Brain microvascular endothelial cell (primary cell): ENCODE results near the gene ZMYM2.

Experiments used
- DNase-seq: peaks from one replicate; pipeline ENCODE4 v3.0.0-alpha.2; 2020
- H3K27ac ChIP-seq: fragments of 250-450 bp; sonication (Bioruptor Pico); 2 replicates; pipeline ENCODE4 v1.5.1; 2020; ENCODE audit warnings: mild to moderate bottlenecking, moderate library complexity
- H3K27me3 ChIP-seq: fragments of 250-450 bp; sonication (Bioruptor Pico); replicated peaks from 2 replicates; pipeline ENCODE4 v1.5.1; 2020; ENCODE audit warnings: mild to moderate bottlenecking
- H3K36me3 ChIP-seq: fragments of 250-450 bp; sonication (Bioruptor Pico); replicated peaks from 2 replicates; pipeline ENCODE4 v1.5.1; 2020; ENCODE audit warnings: mild to moderate bottlenecking
- H3K4me3 ChIP-seq: 2 replicates; pipeline ENCODE4 v1.5.1; 2011; ENCODE audit warnings: low read depth, mild to moderate bottlenecking, control low read depth, low read length, moderate library complexity
- CTCF ChIP-seq: IDR thresholded peaks from 2 replicates; pipeline ENCODE4 v1.5.1; 2011; ENCODE audit warnings: low read depth, mild to moderate bottlenecking, moderate library complexity, low read length, control low read depth, inconsistent platforms; ENCODE audit errors: missing control alignments
- in situ Hi-C: cut with HindIII; loops from 2 replicates; pipeline ENCODE4 v1.10.0; 2017; ENCODE audit warnings: low sequenced_read_pairs, low pct_ligation_motif_present

ZMYM2 gene

DNA sequence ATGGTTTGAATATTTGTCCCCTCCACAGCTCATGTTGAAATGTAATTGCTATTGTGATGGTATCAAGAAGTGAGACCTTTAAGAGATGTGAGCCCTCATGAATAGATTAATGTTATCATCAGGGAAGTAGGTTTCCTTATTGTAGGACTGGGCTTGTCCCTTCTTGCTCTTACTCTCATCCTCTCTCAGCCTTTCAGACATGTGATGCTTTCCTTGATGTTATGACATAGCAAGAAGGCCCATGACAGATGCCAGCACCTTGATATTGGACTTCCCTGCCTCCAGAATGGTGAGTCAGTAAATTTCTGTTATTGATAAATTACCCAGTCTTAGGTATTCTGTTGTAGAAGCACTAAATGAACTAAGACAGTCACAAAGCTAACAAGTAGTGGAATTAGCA lies 5.7 kb upstream of the ZMYM2 start:
- in situ Hi-C loops, result no loop called here

GRCh38 chr13:19955873-19956559 lies 2.5 kb upstream of the ZMYM2 start:
- Histone ChIP-seq H3K36me3 (peaks cover 7% of the 10 kb centered on the region), H3K4me3 (no peak overlapping the region), H3K27me3 (no peaks in the 10 kb centered on the region), H3K27ac (no peak overlapping the region)
- no peak for DNase-seq
- TF ChIP-seq CTCF, result no peak
- in situ Hi-C loops, result no loop called here

More for the DNA sequence above, 5.7 kb upstream of the ZMYM2 start:
- no peak for DNase-seq
- TF ChIP-seq CTCF, result no peak
- Histone ChIP-seq H3K27me3 (no peaks in the 10 kb centered on the region), H3K4me3 (no peak overlapping the region), H3K27ac (no peak overlapping the region), H3K36me3 (no peaks in the 10 kb centered on the region)

DNA sequence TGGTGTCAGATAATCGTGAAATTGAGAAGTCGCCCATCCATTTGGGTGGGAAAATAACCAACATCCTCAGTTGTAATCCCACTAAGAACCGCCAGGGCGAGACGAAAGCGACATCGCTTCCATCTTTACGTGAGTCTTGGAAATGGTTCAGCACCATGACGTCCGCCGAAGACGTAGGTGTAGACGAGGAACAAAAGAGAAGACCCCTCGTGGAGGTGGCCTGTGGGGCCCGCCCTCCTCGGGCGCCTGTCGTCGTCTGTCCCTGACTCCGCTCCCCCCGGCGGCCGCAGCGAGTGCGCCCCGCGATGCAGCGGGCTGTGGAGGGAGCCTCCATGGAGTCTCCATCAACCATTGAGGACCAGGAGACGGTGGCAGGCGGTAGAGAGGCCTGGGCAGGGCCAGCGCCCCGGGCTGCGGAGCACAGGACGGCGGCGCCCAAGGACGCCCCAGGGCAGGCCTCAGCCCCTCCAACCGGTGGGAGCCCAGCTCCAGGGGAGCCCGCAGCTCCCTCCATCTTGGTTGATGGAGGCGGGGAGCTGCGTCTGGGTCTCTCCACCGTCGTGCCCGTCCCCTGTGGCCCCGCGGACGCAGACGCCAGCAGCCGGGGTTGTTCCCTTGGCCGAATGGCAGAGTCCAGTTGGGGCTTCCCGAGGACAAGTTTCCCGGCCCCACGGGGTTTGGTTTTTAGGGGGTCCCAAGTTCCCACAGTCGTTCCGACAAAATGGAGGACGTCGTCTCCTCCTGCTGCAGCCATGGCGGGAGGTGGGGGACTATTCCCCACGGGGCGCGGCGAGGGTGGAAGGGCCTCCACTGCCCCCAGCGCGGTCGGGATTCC lies 990 bp upstream of the ZMYM2 start:
- peak; percentile 75 for TF ChIP-seq CTCF
- Histone ChIP-seq H3K36me3 (peaks cover 7% of the 10 kb centered on the region), H3K4me3 (peak overlapping the region; percentile 56), H3K27ac (peak overlapping the region; percentile 67), H3K27me3 (no peaks in the 10 kb centered on the region)
- peak; percentile 76 for DNase-seq
- in situ Hi-C loops, result no loop called here

- in situ Hi-C loops, result no loop called here
- Histone ChIP-seq H3K27ac (peak overlapping the region; percentile 84), H3K4me3 (peak overlapping the region; percentile 82), H3K36me3 (peaks cover 7% of the 10 kb centered on the region), H3K27me3 (no peaks in the 10 kb centered on the region)
- peak; percentile 43 for TF ChIP-seq CTCF
- DNase-seq, result peak; percentile 38
These were observed 759 bp downstream of the ZMYM2 start for GRCh38 chr13:19959141-19959830.

DNA sequence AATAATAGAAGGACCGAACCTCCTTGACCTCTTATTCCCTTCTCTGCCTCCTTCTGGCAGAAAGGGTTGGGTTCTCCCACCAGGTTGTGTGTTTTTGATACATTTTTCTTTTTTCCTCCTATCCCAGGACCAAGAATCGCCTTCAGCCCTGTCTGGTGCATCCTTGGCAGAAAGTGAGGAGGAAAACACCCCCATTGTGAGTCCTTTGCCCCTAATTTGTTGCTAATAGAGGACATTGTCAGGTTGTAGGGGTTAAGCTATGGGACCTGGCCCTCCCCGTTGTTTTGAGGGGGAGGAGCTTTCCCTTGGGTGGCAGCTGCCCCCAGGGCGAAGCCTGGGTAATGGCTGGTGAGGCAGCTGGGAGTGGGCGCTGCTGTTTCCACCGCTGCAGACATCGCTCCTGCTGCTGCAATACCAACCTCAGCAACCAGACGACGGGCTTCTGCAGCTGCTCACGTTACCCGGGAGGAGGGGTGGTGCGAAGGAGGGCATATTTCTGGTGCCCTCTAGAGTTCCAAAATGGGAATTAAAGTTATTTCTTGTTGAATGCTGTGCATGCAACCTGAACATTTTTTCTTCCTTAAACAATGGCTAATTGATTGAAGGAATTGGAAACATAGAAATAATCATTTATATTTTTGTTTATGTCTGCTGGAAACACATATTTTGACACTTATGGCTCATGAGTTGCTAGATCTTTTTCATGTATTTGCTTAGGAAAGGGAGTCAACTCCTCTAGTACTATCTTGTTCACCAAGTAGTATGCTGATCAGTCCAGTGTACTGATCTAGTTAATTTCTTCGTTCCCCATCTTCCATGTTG lies 1.5 kb downstream of the ZMYM2 start:
- in situ Hi-C loops, result no loop called here
- Histone ChIP-seq H3K36me3 (peaks cover 7% of the 10 kb centered on the region), H3K27ac (peak overlapping the region; percentile 84), H3K4me3 (peak overlapping the region; percentile 82), H3K27me3 (no peaks in the 10 kb centered on the region)
- TF ChIP-seq CTCF, result peak; percentile 94
- DNase-seq, result peak; percentile 83
